NT2/D1 (cell line): Measurements from ENCODE around the gene ZFHX3.

Experiments used
- SUZ12 ChIP-seq: IDR thresholded peaks from 2 replicates; pipeline ENCODE4 v1.6.1; 2011; ENCODE audit not compliant: insufficient read length, insufficient read depth; ENCODE audit errors: extremely low read depth
- YY1 ChIP-seq: IDR thresholded peaks from 2 replicates; pipeline ENCODE4 v1.6.1; 2011; ENCODE audit not compliant: insufficient read length, insufficient read depth
- ZNF274 ChIP-seq: IDR thresholded peaks from 2 replicates; pipeline ENCODE4 v1.6.1; 2011; ENCODE audit warnings: mild to moderate bottlenecking, low read depth, low read length

DNA sequence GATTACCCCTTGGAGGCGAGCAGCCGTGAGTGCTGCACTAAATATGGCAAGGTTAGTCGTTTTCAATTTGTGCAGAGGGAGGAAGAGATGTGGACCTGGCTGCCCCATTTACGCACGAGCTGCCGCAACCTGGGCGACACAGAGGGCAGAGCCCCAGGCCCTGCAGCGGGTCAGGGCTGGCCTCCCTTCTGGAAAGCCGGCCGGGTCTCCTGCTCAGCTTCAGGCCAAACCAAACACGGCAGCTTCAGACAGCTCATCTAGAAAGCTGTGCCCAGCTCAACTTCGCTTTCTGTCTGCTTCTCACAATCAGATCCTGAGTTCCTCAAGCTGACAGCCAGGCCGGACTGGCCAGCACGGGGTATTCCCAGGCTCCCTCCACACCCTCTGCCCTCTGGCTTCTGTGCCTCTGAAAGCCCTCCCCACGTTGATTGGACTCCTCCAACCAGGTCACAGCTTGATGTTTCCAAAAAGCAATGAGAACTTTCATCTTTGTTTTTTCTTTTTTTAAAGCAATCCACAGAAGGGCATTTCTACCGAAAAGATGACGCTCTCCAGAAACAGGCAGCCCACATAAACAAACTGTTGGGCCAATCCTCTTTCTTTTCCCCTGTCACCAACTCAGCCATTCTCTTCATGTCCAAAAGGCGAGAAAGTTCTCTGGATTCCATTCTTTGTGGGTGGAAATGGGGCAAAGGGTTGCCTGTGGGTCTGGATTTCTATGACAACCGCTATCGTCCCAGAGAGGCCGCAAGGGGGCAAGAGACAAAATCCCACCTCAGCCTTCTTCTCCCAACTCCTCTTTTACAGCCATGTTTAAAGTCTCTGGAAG lies 189.0 kb downstream of the ZFHX3 start:
- TF ChIP-seq YY1 (no peak), ZNF274 (no peak), SUZ12 (no peak)
